Endothelial cell of umbilical vein (primary cell): ENCODE data around the gene CDC37L1. TPM values are rescaled to one million over a fixed set of nuclear protein-coding genes. Genes with fewer than 3 reads are reported as not detected.

Experiments used
- BruUV-seq: library from RNA; stranded (reverse); fragments of 400-500 nt; replicated peaks from 2 replicates; lab custom pipeline; 2021; lab: Mats Ljungman, UMichigan
- CTCF ChIA-PET: fragments of 300-600, 350-600 bp; sonication (Branson Sonifier 250); formaldehyde crosslinking; loops from one replicate; lab custom pipeline; 2021; ENCODE audit warnings: antibody characterized with exemption, inconsistent platforms; lab: Charles Lee
- POLR2A ChIA-PET: fragments of 300-600, 350-600 bp; sonication (Branson Sonifier 250); formaldehyde crosslinking; loops from one replicate; lab custom pipeline; 2021; ENCODE audit warnings: antibody characterized with exemption, inconsistent platforms; lab: Charles Lee
- DNase-seq: peaks from one replicate; pipeline ENCODE4 v3.0.0-alpha.2; 2011; ENCODE audit warnings: low read depth, low spot score
- FAIRE-seq: peaks from 2 replicates; lab custom pipeline; 2011; peaks lifted over from hg19 to GRCh38; lab: Jason Lieb, UNC
- H2AFZ ChIP-seq: 2 replicates; pipeline ENCODE4 v1.6.0; 2012; ENCODE audit warnings: low read depth, low read length, control low read depth, inconsistent platforms
- H3K27ac ChIP-seq: 2 replicates; pipeline ENCODE4 v1.5.1; 2011; ENCODE audit warnings: low read depth, mild to moderate bottlenecking, control low read depth, low read length, moderate library complexity; ENCODE audit not compliant: insufficient read depth
- H3K27me3 ChIP-seq, 2 experiments: 2 replicates each; pipeline versions ENCODE4 v1.6.0 to v1.6.1; 2011; ENCODE audit warnings: low read length in 2 of 2, mixed read lengths in 1 of 2; ENCODE audit not compliant: control insufficient read depth in 2 of 2, insufficient read depth in 2 of 2
- H3K36me3 ChIP-seq, 2 experiments: 2 replicates in 1 of 2; 3 replicates in 1 of 2; pipeline ENCODE4 v1.5.1; 2011; ENCODE audit warnings: low read length in 2 of 2, mild to moderate bottlenecking in 1 of 2, moderate library complexity in 1 of 2; ENCODE audit not compliant: control insufficient read depth in 2 of 2, insufficient read depth in 2 of 2; ENCODE audit errors: extremely low read depth in 1 of 2
- H3K4me1 ChIP-seq: 3 replicates; pipeline ENCODE4 v1.5.1; 2011; ENCODE audit warnings: mild to moderate bottlenecking, low read length; ENCODE audit not compliant: control insufficient read depth, insufficient read depth; ENCODE audit errors: extremely low read depth
- H3K4me2 ChIP-seq: 2 replicates; pipeline ENCODE4 v1.6.1; 2011; ENCODE audit warnings: low read length, control low read depth, mixed read lengths; ENCODE audit not compliant: insufficient read depth
- H3K4me3 ChIP-seq, 3 experiments: fragments of 200-600 bp in 1 of 3; sonication (generic), shearing (Covaris generic) in 1 of 3; replicated peaks in 1 of 3; 2 replicates each; pipeline ENCODE4 v1.5.1; 2011 to 2016; ENCODE audit warnings: control low read depth in 3 of 3, low read length in 3 of 3, mild to moderate bottlenecking in 2 of 3, inconsistent platforms in 1 of 3, low read depth in 1 of 3, moderate library complexity in 1 of 3; ENCODE audit not compliant: insufficient read depth in 1 of 3
- H3K79me2 ChIP-seq: 2 replicates; pipeline ENCODE4 v1.6.0; 2012; ENCODE audit warnings: low read length, inconsistent platforms; ENCODE audit not compliant: control insufficient read depth, insufficient read depth
- H3K9ac ChIP-seq: replicated peaks from 2 replicates; pipeline ENCODE3; 2011; ENCODE audit warnings: low read length, control low read depth; ENCODE audit not compliant: insufficient read depth; ENCODE audit errors: extremely low read depth
- H3K9me1 ChIP-seq: replicated peaks from 3 replicates; pipeline ENCODE4 v1.6.0; 2011; ENCODE audit warnings: mild to moderate bottlenecking, low read length; ENCODE audit not compliant: control insufficient read depth, insufficient read depth; ENCODE audit errors: extremely low read depth
- H3K9me3 ChIP-seq: replicated peaks from 2 replicates; pipeline ENCODE4 v1.5.1; 2012; ENCODE audit warnings: low read length, inconsistent platforms; ENCODE audit not compliant: control insufficient read depth, insufficient read depth
- H4K20me1 ChIP-seq: replicated peaks from 2 replicates; pipeline ENCODE3; 2011; ENCODE audit warnings: mild to moderate bottlenecking, low read length; ENCODE audit not compliant: control insufficient read depth, insufficient read depth; ENCODE audit errors: extremely low read depth
- CTCF ChIP-seq, 2 donors: IDR thresholded peaks; 1 replicate in 1 of 2; 2 replicates in 1 of 2; pipeline ENCODE4 v1.5.1; 2011; ENCODE audit warnings: low read length in 2 of 2, mild to moderate bottlenecking in 2 of 2, moderate library complexity in 2 of 2, control low read depth in 1 of 2, inconsistent platforms in 1 of 2, low read depth in 1 of 2; ENCODE audit not compliant: insufficient read depth in 1 of 2; ENCODE audit errors: extremely low read depth in 1 of 2
- FOS ChIP-seq: IDR thresholded peaks from 2 replicates; pipeline ENCODE4 v1.6.1; 2011; ENCODE audit warnings: mild to moderate bottlenecking, low read length, moderate library complexity, borderline replicate concordance; ENCODE audit not compliant: insufficient read depth
- GATA2 ChIP-seq: IDR thresholded peaks from 2 replicates; pipeline ENCODE4 v1.7.0; 2011; ENCODE audit warnings: low read depth, mild to moderate bottlenecking, moderate library complexity, mixed read lengths, low read length; ENCODE audit not compliant: insufficient read length, insufficient read depth
- JUN ChIP-seq: IDR thresholded peaks from 2 replicates; pipeline ENCODE4 v1.6.1; 2011; ENCODE audit warnings: borderline replicate concordance, low read depth; ENCODE audit not compliant: insufficient read length, insufficient read depth
- MAX ChIP-seq: IDR thresholded peaks from 2 replicates; pipeline ENCODE4 v1.6.1; 2011; ENCODE audit not compliant: insufficient read depth, insufficient read length
- MYC ChIP-seq: IDR thresholded peaks from one replicate; pipeline ENCODE4 v1.6.1; 2011; ENCODE audit warnings: mild to moderate bottlenecking, low read depth, low read length
- POLR2A ChIP-seq: IDR thresholded peaks from 2 replicates; pipeline ENCODE4 v1.6.1; 2012; ENCODE audit warnings: low read depth, mild to moderate bottlenecking, control low read depth, low read length
- dilution Hi-C: fragments of 300-500 bp; cut with MboI; formaldehyde crosslinking; loops from one replicate; pipeline ENCODE4 v1.15.0; 2019; ENCODE audit warnings: low sequenced_read_pairs; ENCODE audit not compliant: extremely low pct_ligation_motif_present
- intact Hi-C: fragments of 100-400 bp; cut with micrococcal nuclease; formaldehyde crosslinking; loops from one replicate; pipeline ENCODE4 v1.10.0; 2022
- polyA plus RNA-seq, 4 experiments: library from polyadenylated mRNA; depleted of rRNA in 3 of 4; stranded (reverse) in 3 of 4; unstranded in 1 of 4; fragments of >200 nt; gene quantifications; 2 replicates each; pipeline versions ENCODE4 v1.2.1 to v1.2.3, GENCODE V29; 2011 to 2012; ENCODE audit warnings: missing spikeins in 1 of 4
- total RNA-seq: library from RNA; stranded (reverse); gene quantifications from 2 replicates; pipeline ENCODE4 v1.2.3, GENCODE V29; 2021

The CDC37L1 gene
- total and polyA plus RNA-seq, 2 donors (not counting 3 experiments of a cell fraction or from before 2014, with no cell fraction given) = 2.6 to 6.8 TPM

- Histone ChIP-seq H3K9ac (no peak overlapping the region), H2AFZ (no peak overlapping the region), H3K4me3 (no peak overlapping the region), H3K9me3 (no peaks in the 10 kb centered on the region), H3K27me3 (peaks cover 0 to 4% of the 10 kb centered on the region in 2 experiments), H3K36me3 (no peaks in the 10 kb centered on the region), H3K4me2 (no peak overlapping the region), H3K4me1 (no peaks in the 10 kb centered on the region), H3K79me2 (no peaks in the 10 kb centered on the region), H3K9me1 (no peaks in the 10 kb centered on the region), H4K20me1 (no peaks in the 10 kb centered on the region), H3K27ac (no peak overlapping the region)
- dilution Hi-C loops (no loop called here), intact Hi-C loops (loop anchor here (10.0 kb wide), 1 partner anchor 1147 kb away; the partner anchor contains the start of gene RFX3)
- CTCF ChIA-PET = interaction anchor here (1.6 kb wide), 1 partner anchor 9 kb away, joined by 3 read pairs; no protein-coding TSS in a partner anchor
- POLR2A ChIA-PET = no interaction called here
- FAIRE-seq (no peak), DNase-seq (no peak)
- BruUV-seq = no TSS peak
- TF ChIP-seq FOS (no peak), CTCF (IDR thresholded peaks at IDR 0.05; ENCODE audit: extremely low read depth in 1 of 2, insufficient read depth in 1 of 2, low read depth in 1 of 2, low read length in 2 of 2) (no peak), JUN (no peak), GATA2 (no peak), MAX (no peak), POLR2A (no peak), MYC (no peak)
These were observed 7.6 kb upstream of the CDC37L1 start for GRCh38 chr9:4671737-4672136.
